T47D (cell line): ENCODE measurements around the gene EPB41L4B.
A peak's percentile ranks its signal among the peaks of the same experiment; 100 is the strongest.
"Not testable (repeated sequence)": the region's sequence is repeated elsewhere in the genome, so short reads cannot be mapped to it uniquely, and the experiment has no call there.

Experiments
- DNase-seq, 2 experiments: peaks; one replicate each; pipeline versions ENCODE4 v3.0.0 to v3.0.0-alpha.2; 2011 to 2012; ENCODE audit warnings: low read depth in 1 of 2, low spot score in 1 of 2
- JUND ChIP-seq: IDR thresholded peaks from 2 replicates; pipeline ENCODE4 v1.6.1; 2012; ENCODE audit warnings: low read depth
- in situ Hi-C: cut with HindIII; loops from 2 replicates; pipeline ENCODE4 v1.10.0; 2016; ENCODE audit warnings: low sequenced_read_pairs, low pct_unique_long_range_greater_than_20kb

EPB41L4B gene

DNA sequence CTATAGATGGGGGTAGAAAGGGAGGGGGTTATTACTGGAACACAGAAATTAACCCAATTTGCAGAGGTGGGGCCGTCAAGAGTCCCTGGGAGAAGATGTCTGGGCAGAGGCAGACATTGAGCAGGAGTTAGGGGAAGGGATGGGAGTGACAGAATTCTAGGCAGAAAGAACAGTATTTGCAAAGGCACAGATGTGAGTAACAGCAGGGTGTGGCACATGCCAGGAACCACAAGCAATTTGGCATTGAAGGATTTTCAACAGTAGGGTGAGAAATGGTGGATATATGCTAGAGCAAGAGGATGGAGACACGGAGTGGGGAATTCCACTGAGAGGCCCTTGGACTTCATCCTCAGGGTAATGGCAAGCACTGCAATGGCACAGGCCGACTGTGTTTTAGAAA is 82.2 kb downstream of the EPB41L4B start:
- in situ Hi-C loops: no loop called here
- DNase-seq: no peak
- TF ChIP-seq JUND: no peak

DNA sequence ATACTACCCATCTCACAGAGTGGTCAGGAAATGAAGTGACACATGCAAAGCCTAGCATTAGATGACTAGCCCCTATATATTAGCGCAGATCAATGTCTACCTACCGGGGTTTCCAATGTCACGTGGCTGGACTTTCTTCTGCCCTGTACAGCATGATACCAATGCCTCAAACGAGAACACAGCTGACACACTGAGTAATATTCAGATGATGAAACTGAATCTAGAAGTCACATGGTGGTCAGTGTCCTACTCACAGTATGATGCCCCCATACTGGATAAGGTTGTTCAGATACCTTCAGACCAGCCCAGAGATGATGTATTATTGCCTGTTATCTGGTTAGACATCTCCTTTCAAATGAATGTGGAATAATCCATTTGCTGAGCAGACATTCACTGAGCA is 82.7 kb downstream of the EPB41L4B start:
- in situ Hi-C loops: no loop called here
- no peak for DNase-seq
- no peak for TF ChIP-seq JUND

GRCh38 chr9:109232449-109233237 is 88.2 kb downstream of the EPB41L4B start:
- in situ Hi-C loops: no loop called here
- no peak for TF ChIP-seq JUND
- DNase-seq: no peak

GRCh38 chr9:109231593-109231992 is 89.3 kb downstream of the EPB41L4B start:
- no peak for TF ChIP-seq JUND
- DNase-seq: no peak
- in situ Hi-C loops: no loop called here

GRCh38 chr9:109230277-109230676 is 90.6 kb downstream of the EPB41L4B start:
- DNase-seq: no peak
- in situ Hi-C loops: no loop called here
- TF ChIP-seq JUND: no peak

DNA sequence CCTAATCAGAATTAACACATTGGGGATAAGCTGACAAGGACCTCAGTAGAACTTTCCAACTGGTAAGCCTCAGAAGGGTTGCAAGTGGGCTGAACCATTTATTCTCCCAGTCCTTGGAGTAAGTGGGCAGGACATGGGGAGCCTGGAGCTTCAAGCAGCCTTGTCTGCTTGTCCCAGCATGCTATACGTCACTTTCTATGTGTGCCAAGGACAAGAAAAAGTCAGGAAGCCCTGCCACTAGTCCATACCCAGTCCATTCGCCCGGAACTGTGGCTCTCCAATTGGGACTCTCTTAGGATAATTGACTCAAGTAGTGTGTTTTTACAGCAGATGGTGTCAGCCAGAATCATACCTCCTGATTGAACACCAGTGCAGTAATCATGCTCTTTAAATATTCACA is 91.2 kb downstream of the EPB41L4B start:
- in situ Hi-C loops: no loop called here

DNA sequence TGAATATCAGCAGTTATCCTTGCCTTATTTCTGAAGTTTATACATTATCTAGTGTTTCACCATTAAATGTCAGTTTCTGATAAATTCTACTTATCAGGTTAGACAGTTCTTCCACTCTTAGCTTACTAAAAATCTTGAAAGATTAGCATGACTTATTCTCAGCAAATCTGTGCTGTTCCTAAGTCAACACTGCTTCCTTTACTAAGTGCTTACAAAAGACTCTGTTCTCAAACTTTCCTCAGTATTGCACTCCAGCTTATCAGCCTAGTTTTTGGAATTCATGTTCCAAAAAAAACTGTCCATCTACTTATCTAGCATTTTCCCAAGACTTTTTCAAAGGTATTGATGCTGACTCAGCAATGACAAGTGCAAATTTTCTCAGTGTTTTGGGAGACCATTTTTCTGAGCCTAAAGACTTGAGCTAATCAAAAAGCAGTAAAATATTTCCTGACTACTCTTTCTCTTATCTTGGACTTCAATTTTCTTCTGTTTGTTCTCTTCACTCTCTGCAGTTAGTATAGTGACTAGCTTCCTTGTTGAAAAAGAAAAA is 92.7 kb downstream of the EPB41L4B start:
- DNase-seq: no peak
- no peak for TF ChIP-seq JUND
- in situ Hi-C loops: no loop called here

More for the DNA sequence above, 91.2 kb downstream of the EPB41L4B start:
- no peak for DNase-seq
- TF ChIP-seq JUND: no peak

GRCh38 chr9:109225629-109226028 is 95.2 kb downstream of the EPB41L4B start:
- in situ Hi-C loops: no loop called here
- TF ChIP-seq JUND: no peak
- no peak for DNase-seq

DNA sequence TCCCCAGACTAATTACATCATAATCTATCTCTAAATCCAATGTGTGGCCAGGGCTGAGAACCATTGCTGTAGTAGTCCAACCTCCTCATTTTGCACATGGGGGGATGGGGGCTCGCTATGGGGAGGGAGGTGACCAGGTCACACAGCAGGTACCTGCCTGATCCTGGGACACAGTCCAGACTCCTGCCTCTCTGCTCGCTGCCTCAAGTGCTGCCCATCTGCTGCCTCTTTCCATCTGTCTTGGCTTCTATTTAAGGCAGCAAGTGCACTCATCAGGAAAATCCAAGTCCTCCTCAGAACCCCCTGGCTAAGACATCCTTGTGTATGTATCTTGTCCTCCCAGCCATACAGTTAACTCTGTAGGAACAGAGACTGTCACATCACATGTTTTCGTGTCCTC is 96.1 kb downstream of the EPB41L4B start:
- DNase-seq: no peak
- in situ Hi-C loops: no loop called here

GRCh38 chr9:109218242-109218641 is 102.6 kb downstream of the EPB41L4B start:
- in situ Hi-C loops, DNase-seq: not testable (repeated sequence)

More for the DNA sequence above, 96.1 kb downstream of the EPB41L4B start:
- TF ChIP-seq JUND: no peak

- in situ Hi-C loops: no loop called here
- no peak for DNase-seq
These were observed 106.4 kb downstream of the EPB41L4B start for GRCh38 chr9:109214414-109214813.

GRCh38 chr9:109213285-109214121 is 107.4 kb downstream of the EPB41L4B start:
- no peak for TF ChIP-seq JUND
- peak; percentile 26 to 48 for DNase-seq
- in situ Hi-C loops: no loop called here

More at GRCh38 chr9:109214414-109214813, 106.4 kb downstream of the EPB41L4B start:
- no peak for TF ChIP-seq JUND

DNA sequence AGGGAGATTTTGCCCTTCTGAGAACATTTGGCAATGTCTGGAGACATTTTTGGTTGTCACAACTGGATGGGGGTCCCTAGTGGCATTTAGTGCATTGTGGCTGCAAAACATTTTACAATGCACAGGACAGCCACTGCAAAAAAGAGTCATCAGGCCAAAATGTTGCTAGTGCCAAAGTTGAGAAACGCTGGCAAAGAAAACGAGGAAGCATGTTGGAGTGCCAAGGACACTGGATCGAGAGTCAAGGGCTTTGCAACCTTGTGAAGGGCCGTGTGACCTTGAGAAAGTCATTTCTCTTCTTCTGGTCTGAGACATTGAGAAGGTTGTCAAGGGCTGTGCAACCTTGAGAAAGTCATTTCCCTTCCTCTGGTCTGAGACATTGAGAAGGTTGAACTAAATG is 108.1 kb downstream of the EPB41L4B start:
- no peak for DNase-seq
- in situ Hi-C loops: no loop called here
- TF ChIP-seq JUND: no peak
